ENCODE data around the gene RAD18. TPM values are rescaled to one million over a fixed set of nuclear protein-coding genes. Genes with fewer than 3 reads are reported as not detected.

RAD18 gene
- polyA plus RNA-seq, 3 donors: 1.2 to 6.4 (median 2.0) TPM

DNA sequence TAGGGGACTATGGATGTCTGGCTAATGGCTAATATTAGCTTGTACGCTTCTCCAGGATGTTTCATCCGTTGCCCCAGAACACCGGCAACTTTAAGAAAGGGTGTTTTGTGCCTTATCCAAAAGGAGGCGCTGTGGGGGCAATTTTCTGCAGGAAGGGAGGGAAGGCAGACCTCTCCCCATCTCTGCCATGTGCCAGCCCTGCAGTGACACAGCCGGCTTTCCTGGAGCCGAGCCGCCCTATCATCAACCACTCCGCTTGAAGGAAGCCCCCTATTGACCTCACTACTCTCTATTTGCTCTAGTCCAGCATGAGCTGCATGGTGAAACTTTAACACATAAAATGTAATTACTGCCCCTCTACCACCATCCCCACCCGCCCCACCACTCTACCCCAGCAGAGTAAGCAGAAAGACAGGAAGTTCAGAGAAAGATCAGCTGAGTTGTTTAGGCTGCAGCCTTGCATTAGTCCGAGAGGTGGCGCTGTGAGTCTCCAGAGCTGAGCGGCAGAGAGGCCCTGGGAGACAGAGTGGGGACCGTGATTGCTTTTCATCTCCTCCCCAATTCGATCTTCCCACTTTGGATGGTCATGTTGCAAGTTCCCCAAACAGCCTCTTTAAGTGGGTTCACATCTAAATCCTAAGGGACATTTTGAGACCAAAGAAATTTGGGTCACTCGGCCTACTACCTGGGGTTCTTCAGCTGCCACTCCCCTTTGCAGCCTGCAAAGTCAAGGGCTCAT, 24.5 kb upstream of the RAD18 start:
- 20 to 36% (median 29%) methylated on average over 15 of the region's 15 CpGs for WGBS, 3 donors

GRCh38 chr3:8987226-8987625, 24.0 kb upstream of the RAD18 start:
- H3K27ac ChIP-seq (ENCODE audit: low read depth, low read length): no peak overlapping the region
- 68 to 84% (median 79%) methylated on average over 6 of the region's 6 CpGs for WGBS, 3 donors

More for the DNA sequence above, 24.5 kb upstream of the RAD18 start:
- H3K27ac ChIP-seq (ENCODE audit: low read depth, low read length): no peak overlapping the region

- no peak overlapping the region for H3K27ac ChIP-seq (ENCODE audit: low read depth, low read length)
- WGBS, 3 donors: 77 to 90% (median 89%) methylated on average over 6 of the region's 6 CpGs
Measured at GRCh38 chr3:8986741-8987140, 23.5 kb upstream of the RAD18 start.

DNA sequence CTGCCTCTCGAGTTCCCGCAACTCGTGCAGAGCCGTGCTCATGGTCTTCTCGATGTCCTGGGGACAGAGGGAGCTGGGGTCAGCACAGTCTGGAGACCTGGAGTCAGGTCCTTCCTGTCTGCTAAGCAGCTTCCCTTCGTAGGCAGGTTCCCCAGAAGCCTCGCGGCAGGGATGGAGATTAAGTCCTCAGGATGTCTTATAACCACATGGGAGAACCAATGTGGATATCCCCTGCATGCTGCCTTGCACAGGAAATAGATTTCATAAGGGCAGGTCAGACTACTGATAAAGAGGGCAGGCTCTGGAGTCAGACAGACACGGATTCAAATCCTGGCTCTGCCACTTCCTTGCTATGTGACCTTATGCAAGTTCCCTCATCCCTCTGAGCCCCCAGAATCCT, 22.6 kb upstream of the RAD18 start:
- H3K27ac ChIP-seq (ENCODE audit: low read depth, low read length): no peak overlapping the region
- WGBS, 3 donors: 82 to 87% (median 83%) methylated on average over 9 of the region's 9 CpGs

DNA sequence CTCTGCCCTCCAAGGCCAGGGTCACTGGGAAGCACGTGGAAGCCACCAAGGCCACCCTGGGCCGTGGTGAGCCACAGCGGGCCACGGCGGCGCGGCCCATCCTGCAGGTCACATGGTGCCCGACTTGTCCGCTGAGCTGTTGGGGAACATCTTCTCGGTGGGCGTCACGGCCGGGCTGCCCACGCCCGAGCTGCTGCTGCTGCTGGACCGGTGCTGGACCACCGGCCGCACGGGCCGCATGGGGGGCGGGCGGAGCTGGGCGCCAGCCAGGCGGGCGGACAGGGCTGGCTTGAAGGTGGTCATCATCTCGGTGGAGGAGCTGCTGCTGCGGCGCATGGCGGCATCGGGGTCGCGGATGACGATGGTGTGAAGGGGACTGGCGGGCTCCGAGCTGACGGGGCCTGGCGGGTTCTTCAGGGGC, 22.1 kb upstream of the RAD18 start:
- H3K27ac ChIP-seq (ENCODE audit: low read depth, low read length): no peak overlapping the region
- WGBS, 3 donors: 95 to 97% (median 97%) methylated on average over 24 to 37 of the region's 37 CpGs

DNA sequence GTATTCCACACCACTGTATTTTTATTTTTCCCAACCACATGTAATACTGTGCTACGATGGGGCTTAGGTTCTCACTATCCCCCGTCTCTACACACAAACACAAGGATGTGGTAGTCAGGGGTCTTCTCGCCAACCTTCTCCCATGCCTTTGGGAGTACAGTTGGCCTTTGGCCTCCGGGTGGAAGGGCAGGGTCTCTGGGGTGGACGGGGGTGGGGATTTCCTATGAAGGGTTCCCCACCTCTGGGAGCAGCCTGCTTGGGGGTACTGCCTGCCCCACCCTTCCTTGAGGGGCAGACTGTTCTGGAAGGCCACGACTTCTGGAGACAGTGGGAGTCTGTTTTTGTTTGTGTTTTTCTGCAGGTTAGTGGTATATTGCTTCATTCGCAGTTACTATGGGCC, 21.3 kb upstream of the RAD18 start:
- WGBS, 3 donors: 77 to 90% (median 87%) methylated on average over 7 of the region's 7 CpGs

GRCh38 chr3:8984081-8984480, 20.8 kb upstream of the RAD18 start:
- 75 to 87% (median 84%) methylated on average over 6 of the region's 6 CpGs for WGBS, 3 donors

More for the DNA sequence above, 21.3 kb upstream of the RAD18 start:
- H3K27ac ChIP-seq (ENCODE audit: low read depth, low read length): no peak overlapping the region

GRCh38 chr3:8983591-8983990, 20.3 kb upstream of the RAD18 start:
- WGBS, 3 donors: 85 to 94% (median 93%) methylated on average over 5 of the region's 5 CpGs
- no peak overlapping the region for H3K27ac ChIP-seq (ENCODE audit: low read depth, low read length)

More at GRCh38 chr3:8984081-8984480, 20.8 kb upstream of the RAD18 start:
- H3K27ac ChIP-seq (ENCODE audit: low read depth, low read length): no peak overlapping the region

DNA sequence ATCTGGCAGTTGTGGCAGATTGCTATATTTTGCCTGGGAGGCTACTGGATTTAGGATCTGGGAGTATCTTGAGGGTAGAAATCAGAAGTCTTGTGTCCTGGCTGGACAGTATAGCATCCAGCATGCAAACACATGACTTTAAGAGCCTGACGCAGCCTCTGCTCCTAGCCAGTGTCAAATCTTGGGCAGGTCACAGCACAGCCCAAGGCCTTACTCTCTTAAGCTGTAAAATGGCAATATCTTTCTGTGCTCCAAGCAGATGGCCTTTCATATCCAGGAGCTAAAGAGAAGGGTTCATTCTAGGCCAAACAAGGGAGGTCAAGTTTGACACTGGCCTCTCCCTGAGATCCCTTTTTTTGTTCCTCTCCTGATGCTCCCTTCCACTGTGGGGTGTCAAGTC, 19.8 kb upstream of the RAD18 start:
- H3K27ac ChIP-seq (ENCODE audit: low read depth, low read length): no peak overlapping the region
- WGBS, 3 donors: 83 to 93% (median 86%) methylated on average over 1 of the region's 1 CpG

DNA sequence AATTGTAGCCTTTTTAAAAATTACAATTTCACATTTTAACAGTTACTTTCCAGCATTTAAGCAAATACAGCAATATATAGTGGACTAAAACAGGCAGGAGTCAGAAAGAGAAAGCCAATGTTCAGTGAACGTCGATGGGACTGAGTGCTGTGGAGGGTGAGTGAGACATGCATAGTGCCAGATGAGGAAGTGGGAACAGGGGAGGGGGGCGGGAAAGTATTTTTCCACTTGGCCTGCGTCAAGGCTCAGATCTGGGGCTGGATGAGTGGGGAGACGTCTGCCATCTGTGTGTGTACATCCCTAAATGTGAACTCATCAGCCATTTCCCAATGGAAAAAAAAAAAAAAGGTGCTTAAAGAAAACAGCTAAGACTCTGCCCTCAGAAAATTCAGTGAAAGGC, 19.2 kb upstream of the RAD18 start:
- 21 to 53% (median 26%) methylated on average over 5 of the region's 5 CpGs for WGBS, 3 donors
- no peak overlapping the region for H3K27ac ChIP-seq (ENCODE audit: low read depth, low read length)

DNA sequence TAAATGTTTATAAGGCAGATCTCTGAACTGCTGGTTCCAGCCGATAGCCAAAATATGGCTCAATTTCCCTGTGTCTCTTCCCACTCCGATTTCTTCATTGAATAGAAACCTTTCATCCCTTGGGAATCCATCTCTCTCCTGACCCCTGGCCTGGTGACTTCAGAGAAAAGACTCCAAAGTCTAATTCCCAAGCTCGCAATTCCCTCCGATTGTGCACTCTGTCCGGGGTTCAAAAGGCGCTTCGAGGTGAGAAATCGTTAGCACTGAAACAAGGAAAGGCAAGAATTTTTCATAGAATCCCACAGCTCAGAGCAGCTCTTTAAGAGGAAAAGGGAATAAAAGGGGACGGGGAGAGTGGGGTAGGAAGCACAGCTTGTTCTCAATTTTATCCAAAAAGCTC, 18.4 kb upstream of the RAD18 start:
- H3K27ac ChIP-seq (ENCODE audit: low read depth, low read length): no peak overlapping the region
- WGBS, 3 donors: 73 to 80% (median 76%) methylated on average over 9 of the region's 9 CpGs

GRCh38 chr3:8981296-8981695, 18.0 kb upstream of the RAD18 start:
- H3K27ac ChIP-seq (ENCODE audit: low read depth, low read length): no peak overlapping the region
- WGBS, 3 donors: 79 to 86% (median 80%) methylated on average over 9 of the region's 9 CpGs

GRCh38 chr3:8980756-8981257, 17.5 kb upstream of the RAD18 start:
- H3K27ac ChIP-seq (ENCODE audit: low read depth, low read length): no peak overlapping the region
- 36 to 53% (median 47%) methylated on average over 6 of the region's 6 CpGs for WGBS, 3 donors

GRCh38 chr3:8979262-8979661, 16.0 kb upstream of the RAD18 start:
- WGBS, 3 donors: 97 to 100% (median 98%) methylated on average over 1 of the region's 1 CpG
- no peak overlapping the region for H3K27ac ChIP-seq (ENCODE audit: low read depth, low read length)

DNA sequence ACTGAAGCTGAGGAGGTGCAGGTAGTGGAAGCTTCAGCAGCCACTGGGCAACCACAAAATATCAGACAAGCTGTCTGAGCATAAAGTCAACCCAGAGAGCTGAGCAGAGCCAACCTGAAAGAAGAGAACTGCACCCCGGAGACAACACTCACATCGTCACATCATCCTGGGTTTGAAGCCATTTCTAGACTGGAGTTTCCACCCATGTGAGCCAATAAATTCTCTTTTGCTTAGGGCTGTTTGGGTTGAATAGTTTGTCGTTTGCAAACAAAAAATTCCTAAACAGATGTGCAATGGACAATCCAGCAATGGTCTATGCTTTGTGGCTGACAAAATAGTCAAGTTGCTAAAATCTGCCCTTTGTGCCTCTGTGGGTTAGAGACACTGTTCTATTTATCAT, 15.3 kb upstream of the RAD18 start:
- no peak overlapping the region for H3K27ac ChIP-seq (ENCODE audit: low read depth, low read length)
- 55 to 87% (median 82%) methylated on average over 3 of the region's 3 CpGs for WGBS, 3 donors

GRCh38 chr3:8976540-8977182, 13.4 kb upstream of the RAD18 start:
- WGBS, 3 donors: 73 to 82% (median 79%) methylated on average over 6 of the region's 6 CpGs
- no peak overlapping the region for H3K27ac ChIP-seq (ENCODE audit: low read depth, low read length)

- WGBS, 3 donors: 65 to 79% (median 76%) methylated on average over 11 of the region's 11 CpGs
- no peak overlapping the region for H3K27ac ChIP-seq (ENCODE audit: low read depth, low read length)
Measured at GRCh38 chr3:8975081-8976020, 12.1 kb upstream of the RAD18 start.

DNA sequence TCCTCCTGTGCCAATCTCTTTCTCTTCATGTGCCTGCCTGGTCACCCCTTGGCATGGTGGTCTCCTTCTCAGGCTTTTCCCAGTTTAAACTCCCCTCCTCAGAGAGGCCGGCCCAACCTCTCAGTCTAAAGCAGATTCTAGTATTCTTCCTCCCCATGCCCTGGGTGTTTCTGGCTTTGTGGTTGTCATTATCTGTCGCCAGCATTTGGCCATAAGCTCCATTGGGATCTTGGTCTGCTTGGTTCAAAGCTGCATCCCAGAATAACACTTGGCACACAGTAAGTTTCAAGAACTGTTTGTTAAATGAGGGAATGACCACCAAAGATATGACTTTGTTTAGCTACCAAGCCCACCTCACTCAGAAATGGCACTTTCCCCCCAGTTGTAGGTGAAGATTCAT, 11.2 kb upstream of the RAD18 start:
- no peak overlapping the region for H3K27ac ChIP-seq (ENCODE audit: low read depth, low read length)
- WGBS, 3 donors: 87 to 91% (median 88%) methylated on average over 2 of the region's 2 CpGs

GRCh38 chr3:8972639-8973038, 9.4 kb upstream of the RAD18 start:
- no peak overlapping the region for H3K27ac ChIP-seq (ENCODE audit: low read depth, low read length)
- 94 to 98% (median 94%) methylated on average over 2 of the region's 2 CpGs for WGBS, 3 donors
